SU-DHL-6 (cell line): ENCODE results near the gene HPRT1.

ENCODE experiments used
- H2AFZ ChIP-seq: fragments of 200-600 bp; sonication (generic); 2 replicates; pipeline ENCODE4 v1.6.1; 2014; ENCODE audit warnings: low read depth, mild to moderate bottlenecking, moderate library complexity, mixed read lengths, antibody characterized with exemption, low read length; ENCODE audit not compliant: severe bottlenecking
- H3F3A ChIP-seq: fragments of 200-600 bp; shearing (Covaris generic); 2 replicates; pipeline ENCODE4 v1.6.0; 2016; ENCODE audit warnings: antibody characterized with exemption, mild to moderate bottlenecking; ENCODE audit not compliant: insufficient read depth
- H3K27ac ChIP-seq: fragments of 200-600 bp; sonication (generic); 2 replicates; pipeline ENCODE4 v1.5.1; 2016; ENCODE audit warnings: low read depth, mild to moderate bottlenecking, low read length, moderate library complexity, mixed read lengths
- H3K27me3 ChIP-seq: fragments of 200-600 bp; sonication (generic), shearing (Covaris generic); 2 replicates; pipeline ENCODE4 v1.6.0; 2014; ENCODE audit warnings: mild to moderate bottlenecking, low read length
- H3K36me3 ChIP-seq: fragments of 200-600 bp; sonication (generic); 2 replicates; pipeline ENCODE4 v1.6.1; 2014; ENCODE audit warnings: mild to moderate bottlenecking, low read length, mixed read lengths
- H3K4me2 ChIP-seq: fragments of 300-600, 200-600 bp; shearing (Covaris generic), sonication (generic); 2 replicates; pipeline ENCODE4 v1.6.0; 2014; ENCODE audit warnings: low read length, low read depth, mild to moderate bottlenecking; ENCODE audit not compliant: poor library complexity, severe bottlenecking
- H3K4me3 ChIP-seq: fragments of 200-600 bp; sonication (generic); 2 replicates; pipeline ENCODE4 v1.5.1; 2014; ENCODE audit warnings: antibody characterized with exemption, low read length, mild to moderate bottlenecking, mixed read lengths; ENCODE audit not compliant: insufficient read depth, poor library complexity, severe bottlenecking
- H3K79me2 ChIP-seq: fragments of 200-600 bp; sonication (generic); 2 replicates; pipeline ENCODE4 v1.6.1; 2014; ENCODE audit warnings: mild to moderate bottlenecking, low read length, moderate library complexity; ENCODE audit not compliant: insufficient read depth
- H3K9ac ChIP-seq: fragments of 200-600 bp; sonication (generic); 2 replicates; pipeline ENCODE4 v1.7.0; 2014; ENCODE audit warnings: mild to moderate bottlenecking, low read length
- H3K9me2 ChIP-seq: fragments of 200-600 bp; sonication (generic); replicated peaks from 2 replicates; pipeline ENCODE4 v1.6.1; 2014; ENCODE audit warnings: low read length; ENCODE audit not compliant: insufficient read depth
- H3K9me3 ChIP-seq: fragments of 200-600 bp; sonication (generic); 2 replicates; pipeline ENCODE4 v1.6.1; 2014; ENCODE audit warnings: low read length, mixed read lengths; ENCODE audit not compliant: insufficient read depth
- H4K20me1 ChIP-seq: fragments of 200-600 bp; sonication (generic); 2 replicates; pipeline ENCODE4 v1.6.1; 2014; ENCODE audit warnings: low read depth, mild to moderate bottlenecking, antibody characterized with exemption, low read length, moderate library complexity, mixed read lengths
- CTCF ChIP-seq: fragments of 200-600 bp; sonication (generic); IDR thresholded peaks from one replicate; pipeline ENCODE4 v1.5.1; 2017; ENCODE audit warnings: antibody characterized with exemption, mild to moderate bottlenecking, low read length, moderate library complexity; ENCODE audit not compliant: insufficient read depth, poor library complexity, severe bottlenecking
- EZH2phosphoT487 ChIP-seq: fragments of 200-600 bp; sonication (generic), shearing (Covaris generic); conservative IDR thresholded peaks from 2 replicates; pipeline ENCODE4 v1.6.1; 2018; ENCODE audit warnings: mild to moderate bottlenecking, antibody characterized with exemption, low read length, moderate library complexity, mixed read lengths

HPRT1 gene

GRCh38 chrX:134537179-134537955 is 77.4 kb downstream of the HPRT1 start:
- Histone ChIP-seq H3K9me2 (no peaks in the 10 kb centered on the region), H3K9ac (no peak overlapping the region), H3K27me3 (no peaks in the 10 kb centered on the region), H3K36me3 (no peaks in the 10 kb centered on the region), H3K4me3 (no peak overlapping the region), H3K79me2 (no peaks in the 10 kb centered on the region), H3K4me2 (no peak overlapping the region), H3F3A (no peaks in the 10 kb centered on the region), H3K27ac (no peak overlapping the region), H3K9me3 (no peaks in the 10 kb centered on the region), H2AFZ (no peak overlapping the region), H4K20me1 (no peaks in the 10 kb centered on the region)
- no peak for TF ChIP-seq EZH2phosphoT487
- no peak for TF ChIP-seq CTCF

GRCh38 chrX:134538316-134538715 is 78.4 kb downstream of the HPRT1 start:
- H3K4me2 ChIP-seq = no peak overlapping the region
- H3K9me3 ChIP-seq = no peaks in the 10 kb centered on the region
- no peak overlapping the region for H3K9ac ChIP-seq
- no peaks in the 10 kb centered on the region for H3K9me2 ChIP-seq
- H3K27ac ChIP-seq = no peak overlapping the region
- H3K79me2 ChIP-seq = no peaks in the 10 kb centered on the region
- TF ChIP-seq EZH2phosphoT487 (no peak), CTCF (no peak)
- H4K20me1 ChIP-seq = no peaks in the 10 kb centered on the region
- no peaks in the 10 kb centered on the region for H3K27me3 ChIP-seq
- H3K4me3 ChIP-seq = no peak overlapping the region
- H2AFZ ChIP-seq = no peak overlapping the region
- no peaks in the 10 kb centered on the region for H3F3A ChIP-seq
- no peaks in the 10 kb centered on the region for H3K36me3 ChIP-seq

- no peak overlapping the region for H2AFZ ChIP-seq
- no peaks in the 10 kb centered on the region for H4K20me1 ChIP-seq
- no peaks in the 10 kb centered on the region for H3K27me3 ChIP-seq
- H3K9ac ChIP-seq = no peak overlapping the region
- H3F3A ChIP-seq = no peaks in the 10 kb centered on the region
- H3K9me2 ChIP-seq = no peaks in the 10 kb centered on the region
- H3K4me2 ChIP-seq = no peak overlapping the region
- H3K4me3 ChIP-seq = no peak overlapping the region
- no peak for TF ChIP-seq CTCF
- no peak for TF ChIP-seq EZH2phosphoT487
- H3K27ac ChIP-seq = no peak overlapping the region
- H3K36me3 ChIP-seq = no peaks in the 10 kb centered on the region
- H3K79me2 ChIP-seq = no peaks in the 10 kb centered on the region
- no peaks in the 10 kb centered on the region for H3K9me3 ChIP-seq
Measured at GRCh38 chrX:134541906-134542305, 81.9 kb downstream of the HPRT1 start.
